ENCODE measurements around the gene TUFT1.

GRCh38 chr1:151510614-151510956 is 29.5 kb upstream of the TUFT1 start:
- TF ChIP-seq SP1 (IDR thresholded peaks at IDR 0.05) (no peak), BHLHE40 (IDR thresholded peaks at IDR 0.05; ENCODE audit: borderline replicate concordance) (no peak), L3MBTL2 (conservative IDR thresholded peaks at IDR 0.05) (no peak), SUZ12 (IDR thresholded peaks at IDR 0.05) (no peak), PKNOX1 (IDR thresholded peaks at IDR 0.05) (no peak), FOXA1 (IDR thresholded peaks at IDR 0.05) (no peak), FOXM1 (IDR thresholded peaks at IDR 0.05; ENCODE audit: borderline replicate concordance) (no peak), NFRKB (IDR thresholded peaks at IDR 0.05) (no peak), FOXK2 (IDR thresholded peaks at IDR 0.05) (no peak), TARDBP (IDR thresholded peaks at IDR 0.05) (no peak), CTBP1 (IDR thresholded peaks at IDR 0.05; ENCODE audit: borderline replicate concordance) (no peak), ARNT (IDR thresholded peaks at IDR 0.05) (no peak), ELF4 (IDR thresholded peaks at IDR 0.05) (no peak)
